HepG2 (cell line): ENCODE measurements around the gene ZDHHC11. TPM values are rescaled to one million over a fixed set of nuclear protein-coding genes. Genes with fewer than 3 reads are reported as not detected.

Experiments
- ATF3 ChIP-seq: sonication (generic); formaldehyde crosslinking; IDR thresholded peaks from 2 replicates; pipeline ENCODE4 v1.4.0; 2020; ENCODE audit warnings: missing genetic modification reagents
- BRD4 ChIP-seq: sonication (generic); formaldehyde crosslinking; IDR thresholded peaks from 2 replicates; pipeline ENCODE4 v1.4.0; 2020; ENCODE audit warnings: missing genetic modification reagents
- DBP ChIP-seq: sonication (generic); formaldehyde crosslinking; IDR thresholded peaks from 2 replicates; pipeline ENCODE4 v1.4.0; 2020; ENCODE audit warnings: missing genetic modification reagents; ENCODE audit errors: not compliant biosample characterization
- DMTF1 ChIP-seq: sonication (generic); formaldehyde crosslinking; IDR thresholded peaks from 2 replicates; pipeline ENCODE4 v1.4.0; 2020; ENCODE audit warnings: mild to moderate bottlenecking, missing genetic modification reagents
- DR1 ChIP-seq: sonication (generic); formaldehyde crosslinking; IDR thresholded peaks from 2 replicates; pipeline ENCODE4 v1.8.0; 2021; ENCODE audit warnings: mild to moderate bottlenecking, missing genetic modification reagents, inconsistent platforms
- LCORL ChIP-seq, 2 experiments: fragments of 450-650 bp in 1 of 2; sonication (generic) in 1 of 2; formaldehyde crosslinking in 1 of 2; IDR thresholded peaks; 2 replicates each; pipeline versions ENCODE4 v1.5.0 to v1.6.1; 2017 to 2020; ENCODE audit warnings: antibody characterized with exemption in 1 of 2, missing genetic modification reagents in 1 of 2
- MLX ChIP-seq: IDR thresholded peaks from 2 replicates; pipeline ENCODE4 v1.6.1; 2016
- POLR2A ChIP-seq, 2 experiments: IDR thresholded peaks; 2 replicates each; pipeline ENCODE4 v1.6.1; 2011; ENCODE audit warnings: low read depth in 2 of 2, low read length in 2 of 2, mild to moderate bottlenecking in 1 of 2, moderate library complexity in 1 of 2; ENCODE audit not compliant: insufficient read depth in 1 of 2
- POLR2G ChIP-seq: fragments of 200-400 bp; formaldehyde crosslinking; IDR thresholded peaks from 2 replicates; pipeline ENCODE4 v1.6.1; 2018; ENCODE audit warnings: mild to moderate bottlenecking, low read depth, low read length, moderate library complexity
- ZKSCAN1 ChIP-seq: fragments of 150-350 bp; IDR thresholded peaks from 2 replicates; pipeline ENCODE4 v1.6.1; 2014; ENCODE audit warnings: low read length
- ZNF17 ChIP-seq: sonication (generic); formaldehyde crosslinking; IDR thresholded peaks from 2 replicates; pipeline ENCODE4 v1.5.0; 2020; ENCODE audit warnings: mild to moderate bottlenecking, missing genetic modification reagents
- ZNF18 ChIP-seq: sonication (generic); formaldehyde crosslinking; IDR thresholded peaks from 2 replicates; pipeline ENCODE4 v1.8.0; 2022; ENCODE audit warnings: mild to moderate bottlenecking, missing genetic modification reagents; ENCODE audit not compliant: insufficient replicate concordance
- ZNF234 ChIP-seq: sonication (generic); formaldehyde crosslinking; conservative IDR thresholded peaks from 2 replicates; pipeline ENCODE4 v1.5.1; 2020; ENCODE audit warnings: mild to moderate bottlenecking, missing genetic modification reagents
- ZNF383 ChIP-seq: sonication (generic); formaldehyde crosslinking; IDR thresholded peaks from 2 replicates; pipeline ENCODE4 v1.4.0; 2020; ENCODE audit warnings: missing genetic modification reagents, mild to moderate bottlenecking, borderline replicate concordance
- ZNF646 ChIP-seq: sonication (generic); formaldehyde crosslinking; IDR thresholded peaks from 2 replicates; pipeline ENCODE4 v1.9.0; 2021; ENCODE audit warnings: mild to moderate bottlenecking, missing genetic modification reagents
- ZNF839 ChIP-seq: sonication (generic); formaldehyde crosslinking; IDR thresholded peaks from 2 replicates; pipeline ENCODE4 v1.4.0; 2020; ENCODE audit warnings: missing genetic modification reagents, mild to moderate bottlenecking, borderline replicate concordance
- polyA plus RNA-seq, 8 experiments: library from polyadenylated mRNA; depleted of rRNA in 3 of 8; stranded (reverse) in 7 of 8; unstranded in 1 of 8; fragments of >200 nt; fragmentation: Illumina TruSeq in 4 of 8; extraction: Trizol in 4 of 8; gene quantifications; 2 replicates each; pipeline versions ENCODE4 v1.2.1 to v1.2.3, GENCODE V29; 2011 to 2016; ENCODE audit warnings: low read depth in 4 of 8, missing spikeins in 1 of 8, mixed read lengths in 1 of 8; ENCODE audit not compliant: insufficient read depth in 1 of 8
- total RNA-seq, 5 experiments: library from RNA; depleted of rRNA; stranded (reverse); fragments of >200 nt; fragmentation: Illumina TruSeq; extraction: Trizol; gene quantifications; 2 replicates each; pipeline ENCODE4 v1.2.3, GENCODE V29; 2016; ENCODE audit warnings: low read depth in 1 of 5

Gene ZDHHC11
- total and polyA plus RNA-seq, 2 of the 13 experiments (the other 11 are each of a cell fraction or from before 2014, with no cell fraction given), result 2.1 to 4.0 TPM

- TF ChIP-seq POLR2G (peak; percentile 34; the same call in 1 of the 2 replicates), ZNF646 (peak; percentile 93), MLX (CRISPR knock-in tag) (no peak), ZNF383 (CRISPR knock-in tag) (no peak), DBP (CRISPR knock-in tag) (no peak), ZNF234 (CRISPR knock-in tag) (no peak), ZNF17 (CRISPR knock-in tag) (no peak), ZKSCAN1 (no peak), LCORL (IDR thresholded peaks at IDR 0.05) (no peak), LCORL (CRISPR knock-in tag; IDR thresholded peaks at IDR 0.05) (no peak), DMTF1 (no peak), DR1 (CRISPR knock-in tag) (0 out of 2 replicates have a peak, but pooled peaks have one; percentile 16), ZNF839 (CRISPR knock-in tag) (no peak), BRD4 (CRISPR knock-in tag) (peak; percentile 3; the same call in 1 of the 2 replicates), ZNF18 (CRISPR knock-in tag) (no peak), ATF3 (CRISPR knock-in tag) (no peak), POLR2A (IDR thresholded peaks at IDR 0.05; ENCODE audit: insufficient read depth in 1 of 2, low read depth in 2 of 2, low read length in 2 of 2) (0 out of 4 replicates have a peak, but pooled peaks of 1 of the 2 experiments have one; percentile 1)
Measured at GRCh38 chr5:855771-856530, 5.2 kb upstream of the ZDHHC11 start (continued).
